A549 treated with dexamethasone at 1 μM for 4 hours (cell line): ENCODE results near the gene SSR2. TPM values are rescaled to one million over a fixed set of nuclear protein-coding genes. Genes with fewer than 3 reads are reported as not detected.

ENCODE experiments used
- total RNA-seq: library from RNA; stranded (reverse); fragments of 200-300 nt; extraction: Qiagen RNA extraction; gene quantifications from 5 replicates; pipeline ENCODE4 v1.2.3, GENCODE V29; 2022

The SSR2 gene
- total RNA-seq: 247 to 274 TPM (median 264 TPM) in 5 replicates

GRCh38 chr1:156020293-156021092, at the start of gene SSR2:
SSR2 (minus strand) TSS chr1:156020951; CDS start chr1:156020167, 784 bp downstream.

GRCh38 chr1:156060937-156061636, 40.3 kb upstream of the SSR2 start, which contains the start of gene RAB25:
RAB25 (plus strand) TSS chr1:156061160; CDS start chr1:156061401, 241 bp downstream.

GRCh38 chr1:156054500-156055280, 33.9 kb upstream of the SSR2 start, which contains the start of gene LAMTOR2:
LAMTOR2 (plus strand) TSS chr1:156054782; CDS start chr1:156054890, 108 bp downstream.

GRCh38 chr1:156053768-156054499, 33.2 kb upstream of the SSR2 start, which contains the start of gene UBQLN4:
UBQLN4 (minus strand) TSS chr1:156053798; CDS start chr1:156053701, 97 bp downstream.

GRCh38 chr1:155978325-155978972, 42.3 kb downstream of the SSR2 start, which contains the start of gene ARHGEF2:
ARHGEF2 (minus strand) TSS chr1:155978547; CDS start chr1:155978427, 120 bp downstream.

Other genes with a start within 250 kb of the SSR2 start
- 12.2 to 15.6 TPM (median 14.5 TPM) in 5 replicates for gene GON4L, start 163.7 kb downstream of the SSR2 start, total RNA-seq
- gene SYT11, start 161.4 kb downstream of the SSR2 start, total RNA-seq: 1.1 to 1.5 TPM (median 1.5 TPM) in 5 replicates
- 19.0 to 23.3 TPM (median 19.9 TPM) in 5 replicates for gene RIT1, start 109.6 kb downstream of the SSR2 start, total RNA-seq
- 12.2 to 25.9 TPM (median 21.4 TPM) in 5 replicates for gene KHDC4, start 86.5 kb downstream of the SSR2 start, total RNA-seq
- 0.07 TPM in 1 of 5 replicates, not detected in the others for gene RXFP4, start 79.3 kb downstream of the SSR2 start, total RNA-seq
- gene ARHGEF2, start 42.4 kb downstream of the SSR2 start, total RNA-seq: 31.6 to 38.1 TPM (median 34.0 TPM) in 5 replicates
- gene UBQLN4, start 32.8 kb upstream of the SSR2 start, total RNA-seq: 33.9 to 43.6 TPM (median 42.2 TPM) in 5 replicates
- gene LAMTOR2, start 33.8 kb upstream of the SSR2 start, total RNA-seq: 146 to 167 TPM (median 153 TPM) in 5 replicates
- 0.16 TPM in 1 of 5 replicates, not detected in the others for gene RAB25, start 40.2 kb upstream of the SSR2 start, total RNA-seq
- gene MEX3A, start 61.5 kb upstream of the SSR2 start, total RNA-seq: 0.76 to 2.6 TPM (median 1.7 TPM) in 5 replicates
- gene LMNA, start 93.8 kb upstream of the SSR2 start, total RNA-seq: 607 to 803 TPM (median 745 TPM) in 5 replicates
- gene SEMA4A, start 132.6 kb upstream of the SSR2 start, total RNA-seq: 0.31 to 0.51 TPM (median 0.42 TPM) in 5 replicates
- gene SLC25A44, start 173.2 kb upstream of the SSR2 start, total RNA-seq: 26.3 to 31.0 TPM (median 27.5 TPM) in 5 replicates
- gene PMF1, start 192.1 kb upstream of the SSR2 start, total RNA-seq: 55.3 to 59.8 TPM (median 58.8 TPM) in 5 replicates
- gene BGLAP, start 221.2 kb upstream of the SSR2 start, total RNA-seq: 0.23 to 0.47 TPM (median 0.29 TPM) in 3 of 5 replicates, not detected in the others
- 2.4 to 4.7 TPM (median 2.8 TPM) in 5 replicates for gene PAQR6, start 227.1 kb upstream of the SSR2 start, total RNA-seq